ENCODE data around the gene NCK2.

DNA sequence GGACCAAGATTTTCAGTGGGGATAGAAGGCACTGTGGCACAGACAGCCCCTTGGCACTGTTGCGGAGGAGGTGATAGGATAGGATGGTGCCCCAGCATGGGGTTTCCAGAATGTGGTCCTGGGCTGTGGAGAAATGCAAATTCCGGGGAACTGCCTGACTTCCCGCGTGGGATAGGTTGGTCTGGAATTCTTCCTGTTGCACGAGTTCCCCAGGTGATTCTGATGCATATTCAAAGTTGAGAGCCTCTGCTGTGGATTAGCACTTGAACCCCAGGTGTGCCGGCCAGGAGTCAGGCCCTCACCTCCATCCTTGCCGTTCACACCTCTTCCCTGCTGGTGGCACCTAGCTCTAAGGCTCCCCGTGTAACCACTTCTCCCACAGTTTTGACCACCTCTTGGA, 15.5 kb downstream of the NCK2 start:
- TF ChIP-seq, protein P1, sequence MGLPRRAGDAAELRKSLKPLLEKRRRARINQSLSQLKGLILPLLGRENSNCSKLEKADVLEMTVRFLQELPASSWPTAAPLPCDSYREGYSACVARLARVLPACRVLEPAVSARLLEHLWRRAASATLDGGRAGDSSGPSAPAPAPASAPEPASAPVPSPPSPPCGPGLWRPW (IDR thresholded peaks at IDR 0.05): no peak
- TF ChIP-seq, protein P2, sequence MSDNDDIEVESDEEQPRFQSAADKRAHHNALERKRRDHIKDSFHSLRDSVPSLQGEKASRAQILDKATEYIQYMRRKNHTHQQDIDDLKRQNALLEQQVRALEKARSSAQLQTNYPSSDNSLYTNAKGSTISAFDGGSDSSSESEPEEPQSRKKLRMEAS (IDR thresholded peaks at IDR 0.05): no peak
- TF ChIP-seq RNF2 (IDR thresholded peaks at IDR 0.05; ENCODE audit: borderline replicate concordance, low read depth) (no peak), EP300 (IDR thresholded peaks at IDR 0.05) (no peak), MYC (IDR thresholded peaks at IDR 0.05; ENCODE audit: borderline replicate concordance, low read length) (no peak), KDM1A (IDR thresholded peaks at IDR 0.05; ENCODE audit: low read depth) (no peak), RCOR1 (IDR thresholded peaks at IDR 0.05; ENCODE audit: low read depth, low read length) (no peak), POLR2A (IDR thresholded peaks at IDR 0.05; ENCODE audit: low read length) (no peak), CEBPB (IDR thresholded peaks at IDR 0.05) (no peak), FOSB (CRISPR knock-in tag; IDR thresholded peaks at IDR 0.05) (no peak)
- TF ChIP-seq, protein P3, sequence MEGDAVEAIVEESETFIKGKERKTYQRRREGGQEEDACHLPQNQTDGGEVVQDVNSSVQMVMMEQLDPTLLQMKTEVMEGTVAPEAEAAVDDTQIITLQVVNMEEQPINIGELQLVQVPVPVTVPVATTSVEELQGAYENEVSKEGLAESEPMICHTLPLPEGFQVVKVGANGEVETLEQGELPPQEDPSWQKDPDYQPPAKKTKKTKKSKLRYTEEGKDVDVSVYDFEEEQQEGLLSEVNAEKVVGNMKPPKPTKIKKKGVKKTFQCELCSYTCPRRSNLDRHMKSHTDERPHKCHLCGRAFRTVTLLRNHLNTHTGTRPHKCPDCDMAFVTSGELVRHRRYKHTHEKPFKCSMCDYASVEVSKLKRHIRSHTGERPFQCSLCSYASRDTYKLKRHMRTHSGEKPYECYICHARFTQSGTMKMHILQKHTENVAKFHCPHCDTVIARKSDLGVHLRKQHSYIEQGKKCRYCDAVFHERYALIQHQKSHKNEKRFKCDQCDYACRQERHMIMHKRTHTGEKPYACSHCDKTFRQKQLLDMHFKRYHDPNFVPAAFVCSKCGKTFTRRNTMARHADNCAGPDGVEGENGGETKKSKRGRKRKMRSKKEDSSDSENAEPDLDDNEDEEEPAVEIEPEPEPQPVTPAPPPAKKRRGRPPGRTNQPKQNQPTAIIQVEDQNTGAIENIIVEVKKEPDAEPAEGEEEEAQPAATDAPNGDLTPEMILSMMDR (IDR thresholded peaks at IDR 0.05): no peak
- TF ChIP-seq, protein P4, sequence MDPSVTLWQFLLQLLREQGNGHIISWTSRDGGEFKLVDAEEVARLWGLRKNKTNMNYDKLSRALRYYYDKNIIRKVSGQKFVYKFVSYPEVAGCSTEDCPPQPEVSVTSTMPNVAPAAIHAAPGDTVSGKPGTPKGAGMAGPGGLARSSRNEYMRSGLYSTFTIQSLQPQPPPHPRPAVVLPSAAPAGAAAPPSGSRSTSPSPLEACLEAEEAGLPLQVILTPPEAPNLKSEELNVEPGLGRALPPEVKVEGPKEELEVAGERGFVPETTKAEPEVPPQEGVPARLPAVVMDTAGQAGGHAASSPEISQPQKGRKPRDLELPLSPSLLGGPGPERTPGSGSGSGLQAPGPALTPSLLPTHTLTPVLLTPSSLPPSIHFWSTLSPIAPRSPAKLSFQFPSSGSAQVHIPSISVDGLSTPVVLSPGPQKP (IDR thresholded peaks at IDR 0.05; ENCODE audit: low read depth, low read length): no peak
- TF ChIP-seq, protein P5, sequence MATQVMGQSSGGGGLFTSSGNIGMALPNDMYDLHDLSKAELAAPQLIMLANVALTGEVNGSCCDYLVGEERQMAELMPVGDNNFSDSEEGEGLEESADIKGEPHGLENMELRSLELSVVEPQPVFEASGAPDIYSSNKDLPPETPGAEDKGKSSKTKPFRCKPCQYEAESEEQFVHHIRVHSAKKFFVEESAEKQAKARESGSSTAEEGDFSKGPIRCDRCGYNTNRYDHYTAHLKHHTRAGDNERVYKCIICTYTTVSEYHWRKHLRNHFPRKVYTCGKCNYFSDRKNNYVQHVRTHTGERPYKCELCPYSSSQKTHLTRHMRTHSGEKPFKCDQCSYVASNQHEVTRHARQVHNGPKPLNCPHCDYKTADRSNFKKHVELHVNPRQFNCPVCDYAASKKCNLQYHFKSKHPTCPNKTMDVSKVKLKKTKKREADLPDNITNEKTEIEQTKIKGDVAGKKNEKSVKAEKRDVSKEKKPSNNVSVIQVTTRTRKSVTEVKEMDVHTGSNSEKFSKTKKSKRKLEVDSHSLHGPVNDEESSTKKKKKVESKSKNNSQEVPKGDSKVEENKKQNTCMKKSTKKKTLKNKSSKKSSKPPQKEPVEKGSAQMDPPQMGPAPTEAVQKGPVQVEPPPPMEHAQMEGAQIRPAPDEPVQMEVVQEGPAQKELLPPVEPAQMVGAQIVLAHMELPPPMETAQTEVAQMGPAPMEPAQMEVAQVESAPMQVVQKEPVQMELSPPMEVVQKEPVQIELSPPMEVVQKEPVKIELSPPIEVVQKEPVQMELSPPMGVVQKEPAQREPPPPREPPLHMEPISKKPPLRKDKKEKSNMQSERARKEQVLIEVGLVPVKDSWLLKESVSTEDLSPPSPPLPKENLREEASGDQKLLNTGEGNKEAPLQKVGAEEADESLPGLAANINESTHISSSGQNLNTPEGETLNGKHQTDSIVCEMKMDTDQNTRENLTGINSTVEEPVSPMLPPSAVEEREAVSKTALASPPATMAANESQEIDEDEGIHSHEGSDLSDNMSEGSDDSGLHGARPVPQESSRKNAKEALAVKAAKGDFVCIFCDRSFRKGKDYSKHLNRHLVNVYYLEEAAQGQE (IDR thresholded peaks at IDR 0.05): no peak

All from A549 (cell line).